ENCODE results near the gene XPO6.

GRCh38 chr16:28106467-28107215, 105.1 kb downstream of the XPO6 start:
- no peak for TF ChIP-seq POLR2A (IDR thresholded peaks at IDR 0.05)
- TF ChIP-seq CTCF (IDR thresholded peaks at IDR 0.05), result no peak
